Glutamatergic neuron (in vitro differentiated cells): ENCODE data around the gene SIGLEC11. TPM values are rescaled to one million over a fixed set of nuclear protein-coding genes. Genes with fewer than 3 reads are reported as not detected.

ENCODE experiments used
- DNase-seq: peaks from one replicate; pipeline ENCODE4 v3.0.0; 2022
- H3K27ac Mint-ChIP-seq: one replicate; pipeline ENCODE4 v1.8.0; 2020; ENCODE audit warnings: mild to moderate bottlenecking, mixed read lengths, inconsistent platforms; ENCODE audit not compliant: unreplicated experiment
- H3K27me3 Mint-ChIP-seq: one replicate; pipeline ENCODE4 v1.8.0; 2020; ENCODE audit warnings: mild to moderate bottlenecking, moderate library complexity, mixed read lengths, inconsistent platforms; ENCODE audit not compliant: unreplicated experiment
- H3K36me3 Mint-ChIP-seq: one replicate; pipeline ENCODE4 v1.8.0; 2020; ENCODE audit warnings: mild to moderate bottlenecking, mixed read lengths, inconsistent platforms; ENCODE audit not compliant: unreplicated experiment
- H3K4me1 Mint-ChIP-seq: one replicate; pipeline ENCODE4 v1.8.0; 2020; ENCODE audit warnings: mild to moderate bottlenecking, low read depth, mixed read lengths, inconsistent platforms; ENCODE audit not compliant: unreplicated experiment
- H3K4me3 Mint-ChIP-seq: one replicate; pipeline ENCODE4 v1.8.0; 2020; ENCODE audit warnings: mild to moderate bottlenecking, mixed read lengths, inconsistent platforms; ENCODE audit not compliant: unreplicated experiment
- H3K9me3 Mint-ChIP-seq: one replicate; pipeline ENCODE4 v1.8.0; 2020; ENCODE audit warnings: mild to moderate bottlenecking, moderate library complexity, mixed read lengths, inconsistent platforms; ENCODE audit not compliant: unreplicated experiment
- total RNA-seq: library from RNA; stranded (reverse); fragmentation: NEBNext Ultra II Directional; extraction: Animal tissue kit (Norgen Biotek cat#: 25700); gene quantifications from one replicate; pipeline ENCODE4 v1.2.1, GENCODE V29; 2021; ENCODE audit not compliant: unreplicated experiment
- TF ChIP-seq, protein P1 (sequence below): fragments of 200-600 bp; sonication (generic); IDR thresholded peaks from one replicate; pipeline ENCODE4 v1.5.0; 2021; ENCODE audit not compliant: partially characterized antibody, unreplicated experiment

SIGLEC11 gene
- total RNA-seq, 1 donor from 2014 or later, result not detected

DNA sequence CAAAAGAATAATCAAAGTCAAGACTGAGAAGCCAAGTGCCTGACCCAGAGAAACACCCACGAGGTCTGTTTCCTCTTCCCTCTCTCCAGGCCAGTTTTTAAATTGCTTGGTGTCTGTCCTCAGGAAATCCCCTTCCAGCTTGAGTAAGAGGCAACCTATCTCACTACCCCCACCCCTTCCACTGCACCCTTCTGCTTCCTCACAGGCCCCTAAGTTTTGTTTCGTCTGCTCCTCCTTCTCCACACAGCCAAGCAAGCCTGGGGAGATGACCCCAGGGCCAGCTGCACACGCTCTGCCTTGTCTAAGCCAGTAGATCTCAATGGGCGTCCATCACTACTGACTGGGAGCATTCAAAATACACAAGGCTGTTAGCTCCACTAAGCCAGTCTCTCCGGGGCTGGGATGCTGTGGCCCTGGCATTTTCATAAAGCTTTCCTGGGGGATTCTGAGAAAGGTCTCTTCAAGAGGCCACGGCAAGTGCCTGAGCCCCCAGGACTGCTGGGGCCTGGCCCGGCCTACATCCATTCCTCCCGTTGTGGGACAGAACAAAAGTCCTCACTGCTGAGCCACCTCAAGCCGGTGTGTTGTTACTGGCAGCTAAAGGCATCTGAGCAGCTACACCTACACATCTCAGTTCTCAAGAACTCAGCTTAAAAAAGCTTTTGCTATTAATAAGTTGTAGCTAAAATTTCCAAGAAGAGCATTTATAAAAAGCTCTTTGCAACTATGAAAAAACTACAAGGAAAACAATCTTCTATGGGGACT, 49.4 kb downstream of the SIGLEC11 start:
- Mint-ChIP-seq H3K4me3 (no peak overlapping the region), H3K4me1 (no peaks in the 10 kb centered on the region), H3K27ac (peak overlapping the region; percentile 37), H3K9me3 (peaks cover 9% of the 10 kb centered on the region), H3K36me3 (peaks cover 12% of the 10 kb centered on the region), H3K27me3 (peaks cover 6% of the 10 kb centered on the region)
- TF ChIP-seq, protein P1, sequence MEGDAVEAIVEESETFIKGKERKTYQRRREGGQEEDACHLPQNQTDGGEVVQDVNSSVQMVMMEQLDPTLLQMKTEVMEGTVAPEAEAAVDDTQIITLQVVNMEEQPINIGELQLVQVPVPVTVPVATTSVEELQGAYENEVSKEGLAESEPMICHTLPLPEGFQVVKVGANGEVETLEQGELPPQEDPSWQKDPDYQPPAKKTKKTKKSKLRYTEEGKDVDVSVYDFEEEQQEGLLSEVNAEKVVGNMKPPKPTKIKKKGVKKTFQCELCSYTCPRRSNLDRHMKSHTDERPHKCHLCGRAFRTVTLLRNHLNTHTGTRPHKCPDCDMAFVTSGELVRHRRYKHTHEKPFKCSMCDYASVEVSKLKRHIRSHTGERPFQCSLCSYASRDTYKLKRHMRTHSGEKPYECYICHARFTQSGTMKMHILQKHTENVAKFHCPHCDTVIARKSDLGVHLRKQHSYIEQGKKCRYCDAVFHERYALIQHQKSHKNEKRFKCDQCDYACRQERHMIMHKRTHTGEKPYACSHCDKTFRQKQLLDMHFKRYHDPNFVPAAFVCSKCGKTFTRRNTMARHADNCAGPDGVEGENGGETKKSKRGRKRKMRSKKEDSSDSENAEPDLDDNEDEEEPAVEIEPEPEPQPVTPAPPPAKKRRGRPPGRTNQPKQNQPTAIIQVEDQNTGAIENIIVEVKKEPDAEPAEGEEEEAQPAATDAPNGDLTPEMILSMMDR, result no peak
- no peak for DNase-seq

DNA sequence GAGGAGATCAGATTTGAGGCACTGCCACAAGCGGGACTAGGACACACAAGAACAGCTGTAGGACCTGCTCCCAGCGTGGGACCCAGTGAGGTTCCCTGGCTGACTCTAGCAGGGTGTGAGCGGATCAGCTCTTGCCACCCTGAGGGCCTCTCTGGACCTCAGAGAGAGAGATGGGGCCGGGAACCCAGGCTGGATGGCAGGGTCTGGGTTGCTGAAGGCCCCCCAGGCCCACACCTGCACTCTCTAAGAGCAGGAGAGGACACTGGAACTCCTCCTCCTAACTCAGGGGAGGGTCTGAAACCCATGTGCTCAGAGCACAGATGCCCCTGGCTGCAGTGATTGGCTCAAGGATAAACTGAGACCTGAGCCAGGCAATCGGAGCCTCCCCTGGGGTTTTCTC, 50.8 kb downstream of the SIGLEC11 start:
- H3K27ac Mint-ChIP-seq, result no peak overlapping the region

DNA sequence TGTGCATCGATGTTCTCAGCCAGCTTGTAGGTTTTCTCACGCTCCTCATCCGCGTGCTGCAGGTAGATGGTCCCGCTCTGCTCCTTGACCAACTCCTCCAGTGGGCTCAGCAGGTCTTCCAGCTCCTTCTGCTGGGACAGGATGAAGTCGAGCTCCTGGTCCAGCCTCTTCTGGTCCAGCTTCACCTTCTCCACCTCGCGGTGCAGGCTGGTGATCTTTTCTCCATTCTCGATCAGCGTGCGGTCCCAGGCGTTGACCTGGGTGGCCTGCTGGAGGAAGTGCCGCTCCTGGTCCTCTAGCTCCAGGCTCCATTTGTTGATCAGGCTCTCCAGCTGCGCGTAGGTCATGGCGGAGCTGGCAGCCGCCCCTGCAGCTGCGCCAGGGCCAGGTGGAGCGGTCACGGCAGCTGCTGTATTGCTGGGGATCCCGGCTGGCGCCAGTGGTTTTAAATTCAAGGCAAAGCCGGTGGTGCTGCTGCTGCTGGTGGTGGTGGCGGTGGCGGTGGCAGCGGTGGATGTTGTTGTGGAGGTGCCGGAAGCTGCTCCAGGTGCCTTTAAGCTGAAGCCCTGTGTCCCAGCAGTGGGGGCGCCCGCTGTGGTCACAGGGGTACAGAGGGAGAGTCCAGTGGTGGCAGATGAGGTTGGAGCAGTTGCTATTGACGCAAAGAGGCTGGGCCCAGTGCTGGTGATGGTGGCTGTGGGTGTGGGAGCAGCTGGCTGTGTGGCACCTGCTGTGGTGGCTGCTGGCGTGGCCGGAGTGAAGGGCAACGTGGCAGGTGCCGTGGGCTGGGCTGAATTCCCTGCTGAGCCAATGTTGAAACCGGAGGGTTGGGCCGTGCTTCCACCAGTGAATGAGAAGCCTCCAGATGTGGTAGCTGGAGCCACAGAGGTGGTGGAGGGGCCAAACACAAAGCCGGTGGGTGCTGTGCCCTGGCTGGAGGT, 52.2 kb downstream of the SIGLEC11 start:
- no peak for DNase-seq
- Mint-ChIP-seq H3K4me3 (no peak overlapping the region), H3K27ac (no peak overlapping the region), H3K9me3 (peaks cover 7% of the 10 kb centered on the region), H3K4me1 (no peaks in the 10 kb centered on the region), H3K36me3 (peaks cover 3% of the 10 kb centered on the region), H3K27me3 (peaks cover 6% of the 10 kb centered on the region)
- TF ChIP-seq, protein P1, result no peak

More for the DNA sequence above, 50.8 kb downstream of the SIGLEC11 start:
- Mint-ChIP-seq H3K36me3 (peaks cover 7% of the 10 kb centered on the region), H3K27me3 (peaks cover 6% of the 10 kb centered on the region), H3K4me1 (no peaks in the 10 kb centered on the region), H3K4me3 (no peak overlapping the region), H3K9me3 (peaks cover 9% of the 10 kb centered on the region)
- DNase-seq, result no peak
- TF ChIP-seq, protein P1, result no peak

DNA sequence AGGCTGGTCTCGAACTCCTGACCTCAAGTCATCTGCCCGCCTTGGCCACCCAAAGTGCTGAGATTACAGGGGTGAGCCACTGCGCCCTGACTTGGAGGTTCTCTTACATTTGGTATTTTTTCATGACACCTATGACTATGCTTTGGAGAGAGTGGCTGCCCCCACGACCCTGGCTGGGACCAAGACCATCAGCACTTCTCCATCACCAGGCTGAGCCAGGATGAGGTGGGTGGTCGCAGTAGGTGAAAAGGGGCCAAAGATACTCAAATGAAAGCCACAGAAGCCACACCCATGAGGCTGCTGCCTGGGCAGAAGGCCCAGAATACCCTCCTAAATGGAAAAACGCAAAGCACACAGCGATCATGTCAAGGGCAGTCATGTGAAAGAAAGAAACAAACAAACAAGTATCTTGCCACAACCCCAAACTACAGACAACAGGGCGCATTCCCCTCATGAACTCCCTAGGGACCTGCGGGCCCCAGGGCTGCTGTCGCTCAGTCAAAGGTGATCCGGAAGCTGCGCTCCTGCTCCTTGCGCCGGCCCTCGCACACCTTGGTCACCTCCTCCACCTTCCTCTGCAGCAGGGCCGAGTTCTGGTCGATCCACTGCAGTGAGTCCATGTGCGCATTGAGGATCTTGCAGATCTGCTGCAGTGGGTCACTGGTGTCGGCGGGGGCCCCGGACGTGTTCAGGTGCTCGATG, 53.1 kb downstream of the SIGLEC11 start:
- H3K27ac Mint-ChIP-seq, result no peak overlapping the region
- peaks cover 3% of the 10 kb centered on the region for H3K27me3 Mint-ChIP-seq
- no peak overlapping the region for H3K4me3 Mint-ChIP-seq
- no peaks in the 10 kb centered on the region for H3K36me3 Mint-ChIP-seq
- DNase-seq, result no peak
- peaks cover 7% of the 10 kb centered on the region for H3K9me3 Mint-ChIP-seq
- TF ChIP-seq, protein P1, result no peak
- no peaks in the 10 kb centered on the region for H3K4me1 Mint-ChIP-seq
